ENCODE results near the gene CDYL2.

The CDYL2 gene

DNA sequence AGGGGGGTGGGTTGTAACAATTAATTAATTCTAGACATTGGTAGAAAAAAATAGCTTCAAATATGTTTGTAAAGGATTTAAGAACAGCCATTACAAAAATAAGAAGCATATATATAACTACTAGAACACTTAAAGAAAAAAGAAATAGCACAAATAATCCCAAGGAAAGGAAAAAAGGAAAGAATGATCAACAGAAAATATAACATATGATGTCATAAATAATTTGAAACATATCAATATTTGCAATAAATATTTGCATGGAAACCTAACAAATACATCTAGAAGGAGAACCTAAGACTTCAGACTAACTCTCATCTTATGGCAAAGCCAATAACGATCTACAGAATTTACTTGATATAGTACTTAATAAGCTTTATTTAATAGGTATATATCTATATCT, 28.9 kb downstream of the CDYL2 start:
- no peak for TF ChIP-seq CTCF (IDR thresholded peaks at IDR 0.05; ENCODE audit: extremely low read depth, insufficient read depth, missing control alignments)
- in situ Hi-C loops (cut with MboI; ENCODE audit: low pct_unique_long_range_greater_than_20kb, low sequenced_read_pairs, unreplicated experiment): no loop called here
- DNase-seq (ENCODE audit: low spot score): no peak

DNA sequence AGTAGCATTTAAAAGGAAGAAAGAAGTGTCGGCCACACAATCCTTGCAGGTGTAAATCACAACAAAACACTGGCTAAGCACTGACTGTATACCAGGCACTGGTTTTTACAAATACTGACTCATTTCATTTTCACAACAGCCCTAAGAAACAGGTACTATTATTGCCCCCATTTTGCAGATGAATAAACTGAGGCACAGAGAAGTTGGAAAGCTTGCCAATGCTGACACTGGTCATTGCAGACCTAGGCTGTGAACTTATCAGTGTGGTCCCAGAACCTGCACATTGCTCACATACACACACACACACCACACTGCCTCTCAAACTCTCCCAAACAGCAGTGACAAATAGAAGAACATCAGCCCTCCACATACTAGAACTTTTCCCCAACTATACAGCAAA, 37.6 kb downstream of the CDYL2 start:
- no peak for DNase-seq (ENCODE audit: low spot score)
- no peak for TF ChIP-seq CTCF (IDR thresholded peaks at IDR 0.05; ENCODE audit: extremely low read depth, insufficient read depth, missing control alignments)
- in situ Hi-C loops (cut with MboI; ENCODE audit: low pct_unique_long_range_greater_than_20kb, low sequenced_read_pairs, unreplicated experiment): no loop called here

DNA sequence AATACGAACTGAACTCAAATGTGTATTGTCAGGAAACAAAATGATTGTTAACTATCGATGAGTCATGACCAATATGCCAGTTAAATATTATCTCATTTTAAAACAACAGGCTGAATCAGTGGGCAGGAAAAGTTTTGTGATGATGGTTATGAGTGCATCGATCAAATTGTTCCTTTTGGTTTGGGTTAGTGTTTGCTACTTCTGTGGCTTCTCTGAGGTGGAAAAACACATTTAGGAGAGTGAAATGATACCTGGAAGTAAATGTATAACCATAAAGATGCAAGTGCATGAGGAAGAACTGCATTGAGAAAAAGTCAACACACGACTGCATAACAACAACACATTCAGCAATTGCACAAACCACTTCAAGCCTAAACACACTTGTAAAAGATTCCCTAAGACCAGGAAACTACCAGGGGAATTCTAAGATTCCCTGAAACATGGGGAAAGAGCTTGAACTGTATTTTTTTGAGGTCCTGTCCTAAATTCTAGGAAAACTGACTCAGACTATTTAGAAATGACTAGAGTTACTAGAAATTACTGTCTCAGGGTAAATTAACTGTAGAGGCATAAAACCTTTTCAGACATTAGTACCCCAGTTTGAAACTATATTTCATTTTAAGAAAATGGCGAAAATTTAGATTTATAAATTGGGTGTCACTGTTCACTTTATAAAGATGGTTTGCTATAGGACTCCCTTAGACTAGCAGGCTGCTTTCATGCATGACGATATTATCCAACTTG, 44.8 kb downstream of the CDYL2 start:
- no peak for DNase-seq (ENCODE audit: low spot score)
- TF ChIP-seq CTCF (IDR thresholded peaks at IDR 0.05; ENCODE audit: extremely low read depth, insufficient read depth, missing control alignments): no peak
- in situ Hi-C loops (cut with MboI; ENCODE audit: low pct_unique_long_range_greater_than_20kb, low sequenced_read_pairs, unreplicated experiment): no loop called here

DNA sequence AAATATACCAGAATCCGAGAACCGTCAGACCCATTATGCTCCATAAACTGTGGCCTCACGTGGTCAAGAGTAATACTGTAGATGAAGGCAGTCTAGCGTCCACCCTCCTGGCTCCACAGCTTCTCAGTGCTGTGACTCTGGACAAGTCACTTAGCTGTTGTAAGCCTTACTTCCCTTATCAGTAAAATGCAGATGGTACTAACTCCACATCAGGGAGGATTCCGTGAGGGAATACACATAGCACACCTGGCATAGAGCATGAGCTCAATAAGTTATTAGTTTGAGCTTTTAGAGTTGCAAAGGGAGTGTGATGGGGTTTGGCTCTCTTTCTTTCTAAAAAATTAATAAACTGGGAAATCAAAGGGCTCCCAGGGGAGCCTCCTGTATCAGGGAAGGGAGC, 49.9 kb downstream of the CDYL2 start:
- in situ Hi-C loops (cut with MboI; ENCODE audit: low pct_unique_long_range_greater_than_20kb, low sequenced_read_pairs, unreplicated experiment): no loop called here
- no peak for DNase-seq (ENCODE audit: low spot score)

GRCh38 chr16:80752541-80752940, 51.9 kb downstream of the CDYL2 start:
- no peak for DNase-seq (ENCODE audit: low spot score)
- TF ChIP-seq CTCF (IDR thresholded peaks at IDR 0.05; ENCODE audit: extremely low read depth, insufficient read depth, missing control alignments): no peak
- in situ Hi-C loops (cut with MboI; ENCODE audit: low pct_unique_long_range_greater_than_20kb, low sequenced_read_pairs, unreplicated experiment): no loop called here

More for the DNA sequence above, 49.9 kb downstream of the CDYL2 start:
- no peak for TF ChIP-seq CTCF (IDR thresholded peaks at IDR 0.05; ENCODE audit: extremely low read depth, insufficient read depth, missing control alignments)

GRCh38 chr16:80751167-80751566, 53.2 kb downstream of the CDYL2 start:
- no peak for TF ChIP-seq CTCF (IDR thresholded peaks at IDR 0.05; ENCODE audit: extremely low read depth, insufficient read depth, missing control alignments)
- no peak for DNase-seq (ENCODE audit: low spot score)
- in situ Hi-C loops (cut with MboI; ENCODE audit: low pct_unique_long_range_greater_than_20kb, low sequenced_read_pairs, unreplicated experiment): no loop called here

Measured in GM13977 (cell line).